B cell (primary cell): ENCODE measurements around the gene ARHGAP4. TPM values are rescaled to one million over a fixed set of nuclear protein-coding genes. Genes with fewer than 3 reads are reported as not detected.
A peak's percentile ranks its signal among the peaks of the same experiment; 100 is the strongest.

Source experiments
- ATAC-seq: fragments of 200-7000 bp; cut with Tn5 transposase; one replicate; pipeline ENCODE4 v1.10.0; 2021; ENCODE audit warnings: low read depth, mild to moderate bottlenecking, moderate number of reproducible peaks, moderate library complexity
- CTCF ChIA-PET: fragments of 350-600 bp; sonication (Branson Sonifier 250); formaldehyde crosslinking; loops from one replicate; lab custom pipeline; 2021; ENCODE audit warnings: antibody characterized with exemption, inconsistent platforms; lab: Charles Lee
- POLR2A ChIA-PET: fragments of 350-600 bp; sonication (Branson Sonifier 250); formaldehyde crosslinking; loops from one replicate; lab custom pipeline; 2021; ENCODE audit warnings: antibody characterized with exemption; lab: Charles Lee
- DNase-seq: peaks from one replicate; pipeline ENCODE4 v3.0.0; 2013
- H2AFZ ChIP-seq: 2 replicates; pipeline ENCODE4 v1.6.1; 2012; ENCODE audit warnings: mild to moderate bottlenecking, low read depth, low read length; ENCODE audit not compliant: insufficient read depth, poor library complexity, severe bottlenecking
- H3K27ac ChIP-seq, 2 donors: 1 replicate in 1 of 2; 2 replicates in 1 of 2; pipeline ENCODE4 v1.5.1; 2012 to 2013; ENCODE audit warnings: low read length in 2 of 2, mild to moderate bottlenecking in 2 of 2, moderate library complexity in 1 of 2
- H3K27me3 ChIP-seq, 4 experiments: fragments of 200-600 bp in 1 of 4; sonication (generic) in 1 of 4; replicated peaks in 1 of 4; 1 replicate in 2 of 4; 2 replicates in 2 of 4; pipeline versions ENCODE4 v1.6.1 to v1.7.0; 2013 to 2016; ENCODE audit warnings: low read length in 3 of 4, mild to moderate bottlenecking in 2 of 4, mixed read lengths in 1 of 4, moderate library complexity in 1 of 4; ENCODE audit not compliant: insufficient read depth in 4 of 4, control insufficient read depth in 3 of 4; ENCODE audit errors: control extremely low read depth in 1 of 4
- H3K36me3 ChIP-seq, 2 experiments: replicated peaks in 1 of 2; 1 replicate in 1 of 2; 2 replicates in 1 of 2; pipeline versions ENCODE4 v1.6.1 to v1.7.1; 2013; ENCODE audit warnings: low read length in 1 of 2; ENCODE audit not compliant: insufficient read depth in 2 of 2, control insufficient read depth in 1 of 2; ENCODE audit errors: control extremely low read depth in 1 of 2, extremely low read depth in 1 of 2
- H3K4me1 ChIP-seq, 2 donors: fragments of 200-600 bp in 1 of 2; sonication (generic) in 1 of 2; 1 replicate in 1 of 2; 2 replicates in 1 of 2; pipeline versions ENCODE4 v1.5.1 to v1.6.1; 2013 to 2017; ENCODE audit warnings: low read length in 2 of 2; ENCODE audit not compliant: control insufficient read depth in 2 of 2, insufficient read depth in 2 of 2
- H3K4me2 ChIP-seq: replicated peaks from 2 replicates; pipeline ENCODE3; 2012; ENCODE audit warnings: mild to moderate bottlenecking, low read depth, low read length; ENCODE audit not compliant: poor library complexity, severe bottlenecking
- H3K4me3 ChIP-seq, 5 experiments: fragments of 200-600 bp in 1 of 5; sonication (generic) in 1 of 5; 1 replicate in 3 of 5; 2 replicates in 2 of 5; pipeline versions ENCODE4 v1.5.1 to v1.7.0; 2011 to 2016; ENCODE audit warnings: low read length in 4 of 5, mild to moderate bottlenecking in 4 of 5, low read depth in 2 of 5, control low read depth in 1 of 5, moderate library complexity in 1 of 5; ENCODE audit not compliant: insufficient read depth in 1 of 5; ENCODE audit errors: control extremely low read depth in 1 of 5, extremely low read depth in 1 of 5
- H3K79me2 ChIP-seq: fragments of 200-600 bp; sonication (generic); one replicate; pipeline ENCODE4 v1.6.0; 2016; ENCODE audit warnings: low read length; ENCODE audit not compliant: control insufficient read depth, insufficient read depth
- H3K9ac ChIP-seq: fragments of 200-600 bp; sonication (generic); 2 replicates; pipeline ENCODE4 v1.6.1; 2017; ENCODE audit warnings: mild to moderate bottlenecking, low read length, moderate library complexity
- H3K9me3 ChIP-seq, 3 donors: one replicate each; pipeline versions ENCODE4 v1.6.1 to v1.7.1; 2013; ENCODE audit warnings: low read length in 2 of 3; ENCODE audit not compliant: control insufficient read depth in 2 of 3, insufficient read depth in 1 of 3; ENCODE audit errors: control extremely low read depth in 1 of 3
- H4K20me1 ChIP-seq: 2 replicates; pipeline ENCODE4 v1.6.0; 2012; ENCODE audit warnings: mild to moderate bottlenecking, low read length; ENCODE audit not compliant: insufficient read depth, control insufficient read depth, poor library complexity, severe bottlenecking
- H3K27ac Mint-ChIP-seq: one replicate; pipeline ENCODE4 v1.8.0; 2021; ENCODE audit warnings: mixed read lengths
- H3K27me3 Mint-ChIP-seq: one replicate; pipeline ENCODE4 v1.8.0; 2021; ENCODE audit warnings: mixed read lengths
- H3K4me1 Mint-ChIP-seq: one replicate; pipeline ENCODE4 v1.8.0; 2021; ENCODE audit warnings: mixed read lengths
- H3K4me3 Mint-ChIP-seq: one replicate; pipeline ENCODE4 v1.8.0; 2021; ENCODE audit warnings: mixed read lengths
- H3K9me3 Mint-ChIP-seq: one replicate; pipeline ENCODE4 v1.8.0; 2022; ENCODE audit warnings: mixed read lengths; ENCODE audit not compliant: insufficient read depth
- CTCF ChIP-seq: fragments of 200-600 bp; IDR thresholded peaks from one replicate; pipeline ENCODE4 v1.8.0; 2022; ENCODE audit warnings: antibody characterized with exemption, mild to moderate bottlenecking
- EZH2 ChIP-seq: IDR thresholded peaks from 2 replicates; pipeline ENCODE4 v1.6.1; 2012; ENCODE audit warnings: borderline replicate concordance, low read depth, mild to moderate bottlenecking, moderate library complexity, low read length; ENCODE audit not compliant: insufficient read depth, poor library complexity, severe bottlenecking
- WGBS: methylation state at CpG from one replicate; pipeline ENCODE4 v1.1.5; 2013; ENCODE audit warnings: missing lambda C conversion rate; ENCODE audit not compliant: insufficient coverage; 5-methylcytosine and 5-hydroxymethylcytosine counted together
- intact Hi-C: fragments of 100-400 bp; cut with micrococcal nuclease; formaldehyde crosslinking; loops from one replicate; pipeline ENCODE4 v1.10.0; 2022
- polyA plus RNA-seq: library from polyadenylated mRNA; depleted of rRNA; stranded (reverse); fragments of >200 nt; gene quantifications from 2 replicates; pipeline ENCODE4 v1.2.3, GENCODE V29; 2012
- total RNA-seq, 2 donors: library from RNA; stranded (reverse); fragments of 120-200 nt in 1 of 2; gene quantifications; 1 replicate in 1 of 2; 2 replicates in 1 of 2; pipeline versions ENCODE4 v1.2.3 to v1.2.4, GENCODE V29; 2013 to 2022

ARHGAP4 gene
- total and polyA plus RNA-seq, 2 donors (not counting 1 experiment from before 2014, with no cell fraction given): 242 to 711 TPM

GRCh38 chrX:153969904-153970356 is 43.9 kb upstream of the ARHGAP4 start:
- no peak for ATAC-seq
- intact Hi-C loops: loop anchor here (2.0 to 10.0 kb wide), 5 partner anchors 15 to 1025 kb away; partner anchors contain the start of gene EMD
- CTCF ChIA-PET: interaction anchor here (1.3 to 4.0 kb wide), 5 partner anchors 11 to 49 kb away, joined by 3 to 27 read pairs (median 6); partner anchors contain the start of genes ARHGAP4 and IRAK1

More at GRCh38 chrX:153969904-153970356, 43.9 kb upstream of the ARHGAP4 start:
- peak overlapping the region; percentile 71 for H2AFZ ChIP-seq
- H3K79me2 ChIP-seq: peaks cover 64% of the 10 kb centered on the region
- Mint-ChIP-seq H3K9me3 (no peaks in the 10 kb centered on the region), H3K27ac (peak overlapping the region; percentile 87), H3K4me3 (peak overlapping the region; percentile 87), H3K4me1 (peaks cover 57% of the 10 kb centered on the region), H3K27me3 (no peaks in the 10 kb centered on the region)
- peak overlapping the region; percentile 34 to 49 for H3K27ac ChIP-seq
- H3K4me2 ChIP-seq: peak overlapping the region; percentile 70
- H3K9me3 ChIP-seq: no peaks in the 10 kb centered on the region
- TF ChIP-seq CTCF (no peak), EZH2 (no peak)
- H3K27me3 ChIP-seq: no peaks in the 10 kb centered on the region
- H3K9ac ChIP-seq: peak overlapping the region; percentile 100
- WGBS: 1% methylated on average over 11 of the region's 26 CpGs
- H3K36me3 ChIP-seq: peaks cover 0 to 4% of the 10 kb centered on the region in 2 experiments
- POLR2A ChIA-PET: interaction anchor here (1.9 to 2.5 kb wide), 2 partner anchors 43 to 50 kb away, joined by 11 to 35 read pairs; partner anchors contain the start of genes ARHGAP4 and IRAK1
- H4K20me1 ChIP-seq: peaks cover 44% of the 10 kb centered on the region
- DNase-seq: peak; percentile 35
- H3K4me3 ChIP-seq: peak overlapping the region; percentile 16 to 99 (median 97)
- H3K4me1 ChIP-seq: peaks cover 58 to 68% of the 10 kb centered on the region in 2 donors
